GM12892 (cell line): Measurements from ENCODE around the gene AURKAIP1.

Experiments
- POLR2A ChIP-seq: IDR thresholded peaks from 2 replicates; pipeline ENCODE4 v1.6.1; 2011; ENCODE audit warnings: low read depth, low read length, control low read depth
- POLR2AphosphoS5 ChIP-seq: IDR thresholded peaks from 2 replicates; pipeline ENCODE4 v1.6.1; 2011; ENCODE audit warnings: low read depth, low read length, control low read depth
- TAF1 ChIP-seq: IDR thresholded peaks from 2 replicates; pipeline ENCODE4 v1.6.1; 2011; ENCODE audit warnings: low read depth, mild to moderate bottlenecking, control low read depth, low read length, borderline replicate concordance

GRCh38 chr1:1390675-1391074, 15.7 kb upstream of the AURKAIP1 start:
- no peak for TF ChIP-seq POLR2A
- no peak for TF ChIP-seq POLR2AphosphoS5
- TF ChIP-seq TAF1: no peak
